ENCODE results near the gene GBP7.
"Not testable (repeated sequence)": the region's sequence is repeated elsewhere in the genome, so short reads cannot be mapped to it uniquely, and the experiment has no call there.

The GBP7 gene

GRCh38 chr1:89175601-89176256 is at the start of gene GBP7:
Gene GBP7 (minus strand): TSS chr1:89176003. CDS start chr1:89171935, 4,068 bp downstream.
- H3K4me3 ChIP-seq (ENCODE audit: low read length): no peak within 1 kb of the TSS
- TF ChIP-seq CTCF (conservative IDR thresholded peaks at IDR 0.05; ENCODE audit: low read length): no peak
- DNase-seq (ENCODE audit: low read depth): no peak

- no peak overlapping the region for H3K4me3 ChIP-seq (ENCODE audit: low read length)
- no peak for TF ChIP-seq CTCF (conservative IDR thresholded peaks at IDR 0.05; ENCODE audit: low read length)
- DNase-seq (ENCODE audit: low read depth): no peak
These were observed 45.5 kb upstream of the GBP7 start for GRCh38 chr1:89221341-89221740.

- DNase-seq (ENCODE audit: low read depth); H3K4me3 ChIP-seq (ENCODE audit: low read length): not testable (repeated sequence)
These were observed 44.0 kb upstream of the GBP7 start for GRCh38 chr1:89219851-89220250.

- DNase-seq (ENCODE audit: low read depth); H3K4me3 ChIP-seq (ENCODE audit: low read length): not testable (repeated sequence)
These were observed 43.1 kb upstream of the GBP7 start for GRCh38 chr1:89218941-89219340.

- no peak for TF ChIP-seq CTCF (conservative IDR thresholded peaks at IDR 0.05; ENCODE audit: low read length)
- no peak for DNase-seq (ENCODE audit: low read depth)
- no peak overlapping the region for H3K4me3 ChIP-seq (ENCODE audit: low read length)
These were observed 37.5 kb upstream of the GBP7 start for GRCh38 chr1:89213347-89213746.

- DNase-seq (ENCODE audit: low read depth): no peak
- TF ChIP-seq CTCF (conservative IDR thresholded peaks at IDR 0.05; ENCODE audit: low read length): no peak
- H3K4me3 ChIP-seq (ENCODE audit: low read length): no peak overlapping the region
These were observed 35.3 kb upstream of the GBP7 start for GRCh38 chr1:89211035-89211634.

- H3K4me3 ChIP-seq (ENCODE audit: low read length): no peak overlapping the region
- DNase-seq (ENCODE audit: low read depth): no peak
- no peak for TF ChIP-seq CTCF (conservative IDR thresholded peaks at IDR 0.05; ENCODE audit: low read length)
These were observed 30.6 kb upstream of the GBP7 start for GRCh38 chr1:89206373-89206772.

- peak; percentile 39 for DNase-seq (ENCODE audit: low read depth)
- H3K4me3 ChIP-seq (ENCODE audit: low read length): no peak overlapping the region
- TF ChIP-seq CTCF (conservative IDR thresholded peaks at IDR 0.05; ENCODE audit: low read length): no peak
These were observed 27.4 kb upstream of the GBP7 start for GRCh38 chr1:89203166-89203565.
